ENCODE results near the gene GSTP1. TPM values are rescaled to one million over a fixed set of nuclear protein-coding genes. Genes with fewer than 3 reads are reported as not detected.

Gene GSTP1
- 100 to 1,000 TPM; 632 to 928 TPM for total RNA-seq
- 1,000 to 10,000 TPM; 1,119 to 2,206 TPM for polyA plus RNA-seq
- long read RNA-seq, donor 1, transcript GSTP1-202 (7 exons, 961 nt), result major isoform, 649 of 991 reads
- long read RNA-seq, donor 1, transcript GSTP1-203 (3 exons, 736 nt), result minor isoform, 61 of 991 reads
- long read RNA-seq, donor 1, partial matches to known transcripts, result 258 of 991 reads
- long read RNA-seq, donor 1, other reads (novel, unspliced or antisense), result 21 of 991 reads
- long read RNA-seq, donor 2, transcript GSTP1-202 (7 exons, 961 nt), result major isoform, 314 of 495 reads
- long read RNA-seq, donor 2, transcript GSTP1-203 (3 exons, 736 nt), result minor isoform, 31 of 495 reads
- long read RNA-seq, donor 2, partial matches to known transcripts, result 150 of 495 reads
- long read RNA-seq, donor 2, other reads (novel, unspliced or antisense), result 0 of 495 reads
- long read RNA-seq, donor 3, transcript GSTP1-202 (7 exons, 961 nt), result major isoform, 384 of 579 reads
- long read RNA-seq, donor 3, transcript GSTP1-203 (3 exons, 736 nt), result minor isoform, 35 of 579 reads
- long read RNA-seq, donor 3, partial matches to known transcripts, result 160 of 579 reads
- long read RNA-seq, donor 3, other reads (novel, unspliced or antisense), result 0 of 579 reads
- long read RNA-seq, donor 4, transcript GSTP1-202 (7 exons, 961 nt), result major isoform, 248 of 426 reads
- long read RNA-seq, donor 4, transcript GSTP1-203 (3 exons, 736 nt), result minor isoform, 41 of 426 reads
- long read RNA-seq, donor 4, partial matches to known transcripts, result 137 of 426 reads
- long read RNA-seq, donor 4, other reads (novel, unspliced or antisense), result 0 of 426 reads
- long read RNA-seq, donor 5, transcript GSTP1-203 (3 exons, 736 nt), result minor isoform, 76 of 1,258 reads
- long read RNA-seq, donor 5, transcript GSTP1-202 (7 exons, 961 nt), result major isoform, 761 of 1,258 reads
- long read RNA-seq, donor 5, partial matches to known transcripts, result 403 of 1,258 reads
- long read RNA-seq, donor 5, other reads (novel, unspliced or antisense), result 16 of 1,258 reads

GRCh38 chr11:67583247-67584204, at the start of gene GSTP1:
Gene GSTP1, plus strand, starts transcription at chr11:67583812. Its CDS starts 32 bp downstream, at chr11:67583844.
- Histone ChIP-seq H3K27ac (ENCODE audit: low read depth in 1 of 2, low read length in 1 of 2) (peak within 1 kb of the TSS; percentile 94), H3K27me3 (ENCODE audit: control insufficient read depth in 3 of 3, insufficient read depth in 3 of 3, low read length in 2 of 3) (peaks cover 0 to 3% (median 0%) of the 10 kb centered on the region in 3 donors), H3K4me1 (ENCODE audit: control insufficient read depth in 5 of 5, insufficient read depth in 5 of 5, low read length in 5 of 5) (peaks cover 0 to 15% (median 9%) of the 10 kb centered on the region in 5 donors), H3K9ac (ENCODE audit: insufficient read depth in 1 of 2, low read length in 2 of 2) (peak within 1 kb of the TSS; percentile 71 to 77), H3K9me3 (ENCODE audit: control insufficient read depth in 4 of 4, insufficient read depth in 3 of 4, low read length in 3 of 4) (no peaks in the 10 kb centered on the region), H3K36me3 (ENCODE audit: control insufficient read depth in 4 of 4, insufficient read depth in 4 of 4, low read length in 4 of 4) (peaks cover 3 to 21% (median 19%) of the 10 kb centered on the region in 4 donors), H3K4me3 (peak within 1 kb of the TSS; percentile 67)
- TF ChIP-seq CTCF (IDR thresholded peaks at IDR 0.05; ENCODE audit: control extremely low read depth, extremely low read depth), result peak; percentile 20
- ATAC-seq (ENCODE audit: insufficient read depth, low FRiP score) (peak; percentile 95), DNase-seq (peak; percentile 96 to 97 (median 96))
- WGBS, 2 donors, result 2 to 4% methylated on average over 73 to 81 of the region's 81 CpGs

- ATAC-seq (ENCODE audit: insufficient read depth, low FRiP score), result no peak
- Histone ChIP-seq H3K36me3 (ENCODE audit: control insufficient read depth in 4 of 4, insufficient read depth in 4 of 4, low read length in 4 of 4) (no peaks in the 10 kb centered on the region), H3K4me3 (no peak overlapping the region), H3K9ac (ENCODE audit: insufficient read depth in 1 of 2, low read length in 2 of 2) (no peak overlapping the region), H3K27me3 (ENCODE audit: control insufficient read depth in 3 of 3, insufficient read depth in 3 of 3, low read length in 2 of 3) (no peaks in the 10 kb centered on the region), H3K9me3 (ENCODE audit: control insufficient read depth in 4 of 4, insufficient read depth in 3 of 4, low read length in 3 of 4) (peaks cover 0 to 3% (median 1%) of the 10 kb centered on the region in 4 donors), H3K4me1 (ENCODE audit: control insufficient read depth in 5 of 5, insufficient read depth in 5 of 5, low read length in 5 of 5) (no peaks in the 10 kb centered on the region), H3K27ac (ENCODE audit: low read depth in 1 of 2, low read length in 1 of 2) (no peak overlapping the region)
- WGBS, 2 donors, result 38 to 47% methylated on average over 4 of the region's 4 CpGs
- DNase-seq, result peak in 1 of 3 donors; percentile 11
- no peak for TF ChIP-seq CTCF (IDR thresholded peaks at IDR 0.05; ENCODE audit: control extremely low read depth, extremely low read depth)
Observed at GRCh38 chr11:67534070-67534679, 49.4 kb upstream of the GSTP1 start.

- ATAC-seq (ENCODE audit: insufficient read depth, low FRiP score), result no peak
- Histone ChIP-seq H3K4me1 (ENCODE audit: control insufficient read depth in 5 of 5, insufficient read depth in 5 of 5, low read length in 5 of 5) (no peaks in the 10 kb centered on the region), H3K9me3 (ENCODE audit: control insufficient read depth in 4 of 4, insufficient read depth in 3 of 4, low read length in 3 of 4) (peaks cover 0 to 3% (median 1%) of the 10 kb centered on the region in 4 donors), H3K9ac (ENCODE audit: insufficient read depth in 1 of 2, low read length in 2 of 2) (no peak overlapping the region), H3K36me3 (ENCODE audit: control insufficient read depth in 4 of 4, insufficient read depth in 4 of 4, low read length in 4 of 4) (no peaks in the 10 kb centered on the region), H3K4me3 (no peak overlapping the region), H3K27ac (ENCODE audit: low read depth in 1 of 2, low read length in 1 of 2) (no peak overlapping the region), H3K27me3 (ENCODE audit: control insufficient read depth in 3 of 3, insufficient read depth in 3 of 3, low read length in 2 of 3) (no peaks in the 10 kb centered on the region)
- DNase-seq, result no peak
- WGBS, 2 donors, result 84% methylated on average over 1 of the region's 1 CpG
- TF ChIP-seq CTCF (IDR thresholded peaks at IDR 0.05; ENCODE audit: control extremely low read depth, extremely low read depth), result no peak
Observed at GRCh38 chr11:67535561-67535960, 48.1 kb upstream of the GSTP1 start.
